ENCODE results near the gene ADGRV1. TPM values are rescaled to one million over a fixed set of nuclear protein-coding genes. Genes with fewer than 3 reads are reported as not detected.

Gene ADGRV1
- total and polyA plus RNA-seq, 7 experiments from 2014 or later = 0.32 to 1.1 TPM; not detected in 5

GRCh38 chr5:90690307-90690706 lies 131.7 kb downstream of the ADGRV1 start:
- no peak overlapping the region for H3K4me3 ChIP-seq (ENCODE audit: low read length)
- no peaks in the 10 kb centered on the region for H3K4me1 ChIP-seq (ENCODE audit: control insufficient read depth in 2 of 2, insufficient read depth in 2 of 2, low read length in 2 of 2)
- no peaks in the 10 kb centered on the region for H3K36me3 ChIP-seq (ENCODE audit: control insufficient read depth in 2 of 3, insufficient read depth in 3 of 3, low read length in 3 of 3)
- H3K4me1 Mint-ChIP-seq = no peaks in the 10 kb centered on the region
- H3K4me3 Mint-ChIP-seq = no peak overlapping the region
- ATAC-seq = peak; percentile 54
- intact Hi-C loops (cut with micrococcal nuclease) = no loop called here
- no peak for DNase-seq
- H3K27ac ChIP-seq (ENCODE audit: low read depth, low read length) = no peak overlapping the region
- H3K9me3 Mint-ChIP-seq = peaks cover 0 to 8% (median 3%) of the 10 kb centered on the region in 11 donors
- no peaks in the 10 kb centered on the region for H3K27me3 ChIP-seq (ENCODE audit: control insufficient read depth in 2 of 2, insufficient read depth in 2 of 2, low read length in 2 of 2)
- H3K9me3 ChIP-seq (ENCODE audit: control insufficient read depth in 2 of 3, low read length in 3 of 3) = no peaks in the 10 kb centered on the region
- no peaks in the 10 kb centered on the region for H3K36me3 Mint-ChIP-seq
- ChIA-PET POLR2A (no interaction called here), CTCF (no interaction called here)
- H3K27ac Mint-ChIP-seq = no peak overlapping the region
- H3K27me3 Mint-ChIP-seq = peaks cover 0 to 11% (median 0%) of the 10 kb centered on the region in 5 donors

GRCh38 chr5:90691533-90691932 lies 132.9 kb downstream of the ADGRV1 start:
- H3K36me3 ChIP-seq (ENCODE audit: control insufficient read depth in 2 of 3, insufficient read depth in 3 of 3, low read length in 3 of 3) = no peaks in the 10 kb centered on the region

GRCh38 chr5:90696153-90696552 lies 137.6 kb downstream of the ADGRV1 start:
- CTCF ChIA-PET = no interaction called here
- Mint-ChIP-seq H3K27ac (no peak overlapping the region), H3K27me3 (peaks cover 0 to 10% (median 8%) of the 10 kb centered on the region in 5 donors), H3K4me3 (no peak overlapping the region), H3K36me3 (no peaks in the 10 kb centered on the region), H3K9me3 (no peaks in the 10 kb centered on the region), H3K4me1 (no peaks in the 10 kb centered on the region)
- Histone ChIP-seq H3K27ac (ENCODE audit: low read depth, low read length) (no peak overlapping the region), H3K9me3 (ENCODE audit: control insufficient read depth in 2 of 3, low read length in 3 of 3) (no peaks in the 10 kb centered on the region), H3K4me1 (ENCODE audit: control insufficient read depth in 2 of 2, insufficient read depth in 2 of 2, low read length in 2 of 2) (no peaks in the 10 kb centered on the region), H3K4me3 (ENCODE audit: low read length) (no peak overlapping the region), H3K36me3 (ENCODE audit: control insufficient read depth in 2 of 3, insufficient read depth in 3 of 3, low read length in 3 of 3) (no peaks in the 10 kb centered on the region), H3K27me3 (ENCODE audit: control insufficient read depth in 2 of 2, insufficient read depth in 2 of 2, low read length in 2 of 2) (no peaks in the 10 kb centered on the region)
- ATAC-seq = peak; percentile 63
- DNase-seq = no peak
- POLR2A ChIA-PET = no interaction called here
- intact Hi-C loops (cut with micrococcal nuclease) = no loop called here

More at GRCh38 chr5:90691533-90691932, 132.9 kb downstream of the ADGRV1 start:
- no peak overlapping the region for H3K4me3 ChIP-seq (ENCODE audit: low read length)
- H3K4me1 ChIP-seq (ENCODE audit: control insufficient read depth in 2 of 2, insufficient read depth in 2 of 2, low read length in 2 of 2) = no peaks in the 10 kb centered on the region
- no peak overlapping the region for H3K27ac ChIP-seq (ENCODE audit: low read depth, low read length)
- ChIA-PET CTCF (no interaction called here), POLR2A (no interaction called here)
- DNase-seq = no peak
- intact Hi-C loops (cut with micrococcal nuclease) = no loop called here
- no peak for ATAC-seq
- no peaks in the 10 kb centered on the region for H3K9me3 ChIP-seq (ENCODE audit: control insufficient read depth in 2 of 3, low read length in 3 of 3)
- H3K27ac Mint-ChIP-seq = no peak overlapping the region
- no peaks in the 10 kb centered on the region for H3K27me3 ChIP-seq (ENCODE audit: control insufficient read depth in 2 of 2, insufficient read depth in 2 of 2, low read length in 2 of 2)
- H3K4me3 Mint-ChIP-seq = no peak overlapping the region
- peaks cover 0 to 11% (median 0%) of the 10 kb centered on the region in 5 donors for H3K27me3 Mint-ChIP-seq
- no peaks in the 10 kb centered on the region for H3K36me3 Mint-ChIP-seq
- no peaks in the 10 kb centered on the region for H3K4me1 Mint-ChIP-seq
- peaks cover 0 to 8% (median 0%) of the 10 kb centered on the region in 11 donors for H3K9me3 Mint-ChIP-seq

- Mint-ChIP-seq H3K4me3 (no peak overlapping the region), H3K27ac (no peak overlapping the region), H3K4me1 (no peaks in the 10 kb centered on the region), H3K27me3 (peaks cover 0 to 12% (median 11%) of the 10 kb centered on the region in 5 donors), H3K36me3 (no peaks in the 10 kb centered on the region), H3K9me3 (no peaks in the 10 kb centered on the region)
- intact Hi-C loops (cut with micrococcal nuclease) = loop anchor here in 1 of 2 donors (10.0 kb wide), 1 partner anchor 255 kb away; no protein-coding TSS in a partner anchor
- H3K27ac ChIP-seq (ENCODE audit: low read depth, low read length) = no peak overlapping the region
- no peaks in the 10 kb centered on the region for H3K36me3 ChIP-seq (ENCODE audit: control insufficient read depth in 2 of 3, insufficient read depth in 3 of 3, low read length in 3 of 3)
- H3K4me1 ChIP-seq (ENCODE audit: control insufficient read depth in 2 of 2, insufficient read depth in 2 of 2, low read length in 2 of 2) = no peaks in the 10 kb centered on the region
- H3K27me3 ChIP-seq (ENCODE audit: control insufficient read depth in 2 of 2, insufficient read depth in 2 of 2, low read length in 2 of 2) = no peaks in the 10 kb centered on the region
- POLR2A ChIA-PET = no interaction called here
- CTCF ChIA-PET = no interaction called here
- ATAC-seq = no peak
- H3K9me3 ChIP-seq (ENCODE audit: control insufficient read depth in 2 of 3, low read length in 3 of 3) = no peaks in the 10 kb centered on the region
- H3K4me3 ChIP-seq (ENCODE audit: low read length) = no peak overlapping the region
- DNase-seq = no peak
Measured at GRCh38 chr5:90700299-90700698, 141.7 kb downstream of the ADGRV1 start.

GRCh38 chr5:90703932-90704331 lies 145.3 kb downstream of the ADGRV1 start:
- peaks cover 0 to 21% (median 18%) of the 10 kb centered on the region in 5 donors for H3K27me3 Mint-ChIP-seq
- H3K9me3 Mint-ChIP-seq = no peaks in the 10 kb centered on the region
- Histone ChIP-seq H3K27ac (ENCODE audit: low read depth, low read length) (no peak overlapping the region), H3K36me3 (ENCODE audit: control insufficient read depth in 2 of 3, insufficient read depth in 3 of 3, low read length in 3 of 3) (no peaks in the 10 kb centered on the region), H3K4me1 (ENCODE audit: control insufficient read depth in 2 of 2, insufficient read depth in 2 of 2, low read length in 2 of 2) (no peaks in the 10 kb centered on the region), H3K9me3 (ENCODE audit: control insufficient read depth in 2 of 3, low read length in 3 of 3) (no peaks in the 10 kb centered on the region), H3K27me3 (ENCODE audit: control insufficient read depth in 2 of 2, insufficient read depth in 2 of 2, low read length in 2 of 2) (no peaks in the 10 kb centered on the region), H3K4me3 (ENCODE audit: low read length) (no peak overlapping the region)
- POLR2A ChIA-PET = no interaction called here
- no peak overlapping the region for H3K4me3 Mint-ChIP-seq
- no peak overlapping the region for H3K27ac Mint-ChIP-seq
- H3K36me3 Mint-ChIP-seq = no peaks in the 10 kb centered on the region
- no peak for ATAC-seq
- DNase-seq = no peak
- CTCF ChIA-PET = no interaction called here
- H3K4me1 Mint-ChIP-seq = no peaks in the 10 kb centered on the region
- intact Hi-C loops (cut with micrococcal nuclease) = loop anchor here in 1 of 2 donors (10.0 kb wide), 1 partner anchor 259 kb away; no protein-coding TSS in a partner anchor

GRCh38 chr5:90707698-90708097 lies 149.1 kb downstream of the ADGRV1 start:
- CTCF ChIA-PET = no interaction called here
- POLR2A ChIA-PET = no interaction called here
- ATAC-seq = no peak
- no peaks in the 10 kb centered on the region for H3K9me3 Mint-ChIP-seq
- no peaks in the 10 kb centered on the region for H3K36me3 ChIP-seq (ENCODE audit: control insufficient read depth in 2 of 3, insufficient read depth in 3 of 3, low read length in 3 of 3)
- no peaks in the 10 kb centered on the region for H3K9me3 ChIP-seq (ENCODE audit: control insufficient read depth in 2 of 3, low read length in 3 of 3)
- H3K4me3 Mint-ChIP-seq = no peak overlapping the region
- no peak for DNase-seq
- intact Hi-C loops (cut with micrococcal nuclease) = loop anchor here in 1 of 2 donors (5.0 to 10.0 kb wide), 2 partner anchors 75 to 263 kb away; no protein-coding TSS in a partner anchor
- no peaks in the 10 kb centered on the region for H3K4me1 Mint-ChIP-seq
- H3K4me1 ChIP-seq (ENCODE audit: control insufficient read depth in 2 of 2, insufficient read depth in 2 of 2, low read length in 2 of 2) = no peaks in the 10 kb centered on the region
- no peaks in the 10 kb centered on the region for H3K36me3 Mint-ChIP-seq
- H3K4me3 ChIP-seq (ENCODE audit: low read length) = no peak overlapping the region
- H3K27ac Mint-ChIP-seq = no peak overlapping the region
- H3K27me3 Mint-ChIP-seq = peaks cover 2 to 21% (median 14%) of the 10 kb centered on the region in 5 donors
- no peak overlapping the region for H3K27ac ChIP-seq (ENCODE audit: low read depth, low read length)
- no peaks in the 10 kb centered on the region for H3K27me3 ChIP-seq (ENCODE audit: control insufficient read depth in 2 of 2, insufficient read depth in 2 of 2, low read length in 2 of 2)

- Mint-ChIP-seq H3K27me3 (peaks cover 2 to 21% (median 14%) of the 10 kb centered on the region in 5 donors), H3K4me3 (no peak overlapping the region), H3K9me3 (no peaks in the 10 kb centered on the region), H3K4me1 (no peaks in the 10 kb centered on the region), H3K27ac (no peak overlapping the region), H3K36me3 (no peaks in the 10 kb centered on the region)
- H3K27me3 ChIP-seq (ENCODE audit: control insufficient read depth in 2 of 2, insufficient read depth in 2 of 2, low read length in 2 of 2) = no peaks in the 10 kb centered on the region
- no peaks in the 10 kb centered on the region for H3K4me1 ChIP-seq (ENCODE audit: control insufficient read depth in 2 of 2, insufficient read depth in 2 of 2, low read length in 2 of 2)
- CTCF ChIA-PET = no interaction called here
- H3K4me3 ChIP-seq (ENCODE audit: low read length) = no peak overlapping the region
- intact Hi-C loops (cut with micrococcal nuclease) = loop anchor here (1.0 to 10.0 kb wide), 3 partner anchors 73 to 265 kb away; no protein-coding TSS in a partner anchor
- DNase-seq (no peak), ATAC-seq (no peak)
- no peaks in the 10 kb centered on the region for H3K36me3 ChIP-seq (ENCODE audit: control insufficient read depth in 2 of 3, insufficient read depth in 3 of 3, low read length in 3 of 3)
- POLR2A ChIA-PET = no interaction called here
- H3K9me3 ChIP-seq (ENCODE audit: control insufficient read depth in 2 of 3, low read length in 3 of 3) = no peaks in the 10 kb centered on the region
- H3K27ac ChIP-seq (ENCODE audit: low read depth, low read length) = no peak overlapping the region
Measured at GRCh38 chr5:90709323-90710155, 150.9 kb downstream of the ADGRV1 start.

Data from naive thymus-derived CD4-positive, alpha-beta T cell (primary cell).